Measurements from ENCODE around the gene CNNM1.

CNNM1 gene

GRCh38 chr10:99418910-99419624 lies 89.9 kb downstream of the CNNM1 start:
- DNase-seq (ENCODE audit: low spot score): no peak

- DNase-seq (ENCODE audit: low spot score): no peak
Observed at GRCh38 chr10:99419688-99420087, 90.5 kb downstream of the CNNM1 start.

GRCh38 chr10:99421233-99421739 lies 92.1 kb downstream of the CNNM1 start:
- DNase-seq (ENCODE audit: low spot score): no peak

GRCh38 chr10:99422529-99423096 lies 93.5 kb downstream of the CNNM1 start:
- DNase-seq (ENCODE audit: low spot score): no peak

GRCh38 chr10:99424656-99425055 lies 95.5 kb downstream of the CNNM1 start:
- DNase-seq (ENCODE audit: low spot score): no peak

GRCh38 chr10:99425204-99425603 lies 96.0 kb downstream of the CNNM1 start:
- DNase-seq (ENCODE audit: low spot score): no peak

GRCh38 chr10:99426689-99427088 lies 97.5 kb downstream of the CNNM1 start:
- no peak for DNase-seq (ENCODE audit: low spot score)

GRCh38 chr10:99427566-99428190 lies 98.5 kb downstream of the CNNM1 start:
- peak; percentile 26 for DNase-seq (ENCODE audit: low spot score)

GRCh38 chr10:99429517-99430095 lies 100.5 kb downstream of the CNNM1 start:
- no peak for DNase-seq (ENCODE audit: low spot score)

GRCh38 chr10:99430116-99430450 lies 100.9 kb downstream of the CNNM1 start:
- no peak for DNase-seq (ENCODE audit: low spot score)

GRCh38 chr10:99430451-99431189 lies 101.5 kb downstream of the CNNM1 start, which contains the start of gene GOT1:
TSS of gene GOT1 (minus strand) at chr10:99430624. CDS start at chr10:99430565, 59 bp downstream.
- peak; percentile 99 for DNase-seq (ENCODE audit: low spot score)

GRCh38 chr10:99431190-99431760 lies 102.1 kb downstream of the CNNM1 start:
- peak; percentile 80 for DNase-seq (ENCODE audit: low spot score)

- DNase-seq (ENCODE audit: low spot score): no peak
Observed at GRCh38 chr10:99432047-99432446, 102.9 kb downstream of the CNNM1 start.

GRCh38 chr10:99432881-99433280 lies 103.7 kb downstream of the CNNM1 start:
- no peak for DNase-seq (ENCODE audit: low spot score)

GRCh38 chr10:99433378-99434020 lies 104.3 kb downstream of the CNNM1 start:
- no peak for DNase-seq (ENCODE audit: low spot score)

GRCh38 chr10:99435986-99436638 lies 107.0 kb downstream of the CNNM1 start:
- DNase-seq (ENCODE audit: low spot score): peak; percentile 74

- no peak for DNase-seq (ENCODE audit: low spot score)
Observed at GRCh38 chr10:99438890-99439289, 109.7 kb downstream of the CNNM1 start.

- DNase-seq (ENCODE audit: low spot score): no peak
Observed at GRCh38 chr10:99442394-99442793, 113.2 kb downstream of the CNNM1 start.

- DNase-seq (ENCODE audit: low spot score): no peak
Observed at GRCh38 chr10:99443500-99443899, 114.3 kb downstream of the CNNM1 start.

Measured in RKO (cell line).